ENCODE measurements around the gene RABGAP1L.

RABGAP1L gene

GRCh38 chr1:174825127-174825526 is 665.8 kb downstream of the RABGAP1L start:
- Histone ChIP-seq H3K27me3 (ENCODE audit: insufficient read depth, insufficient read length) (no peaks in the 10 kb centered on the region), H3K36me3 (ENCODE audit: insufficient read depth, insufficient read length, low read length) (no peaks in the 10 kb centered on the region), H3K9me3 (ENCODE audit: insufficient read depth, low read length) (no peaks in the 10 kb centered on the region), H3K4me1 (ENCODE audit: insufficient read depth, insufficient read length) (no peaks in the 10 kb centered on the region), H3K4me3 (ENCODE audit: insufficient read length, low read depth) (no peak overlapping the region), H3K9ac (ENCODE audit: insufficient read length, low read depth) (no peak overlapping the region)
- TF ChIP-seq YY1 (IDR thresholded peaks at IDR 0.05; ENCODE audit: insufficient read depth, insufficient read length) = no peak
- no peak for DNase-seq (ENCODE audit: low read depth, low spot score)

GRCh38 chr1:174825806-174826205 is 666.5 kb downstream of the RABGAP1L start:
- H3K4me3 ChIP-seq (ENCODE audit: insufficient read length, low read depth) = no peak overlapping the region
- H3K27me3 ChIP-seq (ENCODE audit: insufficient read depth, insufficient read length) = no peaks in the 10 kb centered on the region
- no peaks in the 10 kb centered on the region for H3K4me1 ChIP-seq (ENCODE audit: insufficient read depth, insufficient read length)
- no peak for DNase-seq (ENCODE audit: low read depth, low spot score)
- no peaks in the 10 kb centered on the region for H3K36me3 ChIP-seq (ENCODE audit: insufficient read depth, insufficient read length, low read length)
- no peaks in the 10 kb centered on the region for H3K9me3 ChIP-seq (ENCODE audit: insufficient read depth, low read length)
- no peak for TF ChIP-seq ZNF274 (IDR thresholded peaks at IDR 0.05; ENCODE audit: low read depth, low read length)
- no peak for TF ChIP-seq YY1 (IDR thresholded peaks at IDR 0.05; ENCODE audit: insufficient read depth, insufficient read length)
- no peak for TF ChIP-seq SUZ12 (IDR thresholded peaks at IDR 0.05; ENCODE audit: extremely low read depth, insufficient read depth, insufficient read length)
- no peak overlapping the region for H3K9ac ChIP-seq (ENCODE audit: insufficient read length, low read depth)

GRCh38 chr1:174828264-174828663 is 668.9 kb downstream of the RABGAP1L start:
- TF ChIP-seq ZNF274 (IDR thresholded peaks at IDR 0.05; ENCODE audit: low read depth, low read length) = no peak
- TF ChIP-seq YY1 (IDR thresholded peaks at IDR 0.05; ENCODE audit: insufficient read depth, insufficient read length) = no peak
- no peak for TF ChIP-seq SUZ12 (IDR thresholded peaks at IDR 0.05; ENCODE audit: extremely low read depth, insufficient read depth, insufficient read length)
- Histone ChIP-seq H3K4me1 (ENCODE audit: insufficient read depth, insufficient read length) (no peaks in the 10 kb centered on the region), H3K27me3 (ENCODE audit: insufficient read depth, insufficient read length) (no peaks in the 10 kb centered on the region), H3K9ac (ENCODE audit: insufficient read length, low read depth) (no peak overlapping the region), H3K36me3 (ENCODE audit: insufficient read depth, insufficient read length, low read length) (no peaks in the 10 kb centered on the region), H3K4me3 (ENCODE audit: insufficient read length, low read depth) (no peak overlapping the region), H3K9me3 (ENCODE audit: insufficient read depth, low read length) (no peaks in the 10 kb centered on the region)
- no peak for DNase-seq (ENCODE audit: low read depth, low spot score)

DNA sequence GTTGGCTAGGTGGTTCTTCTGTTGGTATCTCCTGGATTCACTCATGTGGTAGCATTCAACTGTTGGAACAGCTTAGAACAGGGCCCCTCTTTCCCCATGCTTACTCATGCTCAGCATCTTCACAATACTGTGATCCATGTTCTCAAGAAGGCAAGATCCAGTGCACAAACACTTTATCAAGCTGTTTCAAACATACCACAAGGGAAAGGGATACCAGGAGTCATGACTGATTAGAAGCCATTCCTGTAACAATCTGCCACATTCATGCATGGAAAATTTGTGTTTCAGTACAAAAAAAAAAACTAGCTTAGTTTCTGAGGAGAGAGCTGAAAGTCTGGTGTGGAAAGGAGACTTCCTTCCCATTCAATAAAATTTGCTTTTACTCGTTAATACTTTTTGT is 670.7 kb downstream of the RABGAP1L start:
- Histone ChIP-seq H3K9me3 (ENCODE audit: insufficient read depth, low read length) (no peaks in the 10 kb centered on the region), H3K9ac (ENCODE audit: insufficient read length, low read depth) (no peak overlapping the region), H3K4me1 (ENCODE audit: insufficient read depth, insufficient read length) (no peaks in the 10 kb centered on the region), H3K36me3 (ENCODE audit: insufficient read depth, insufficient read length, low read length) (no peaks in the 10 kb centered on the region), H3K27me3 (ENCODE audit: insufficient read depth, insufficient read length) (no peaks in the 10 kb centered on the region), H3K4me3 (ENCODE audit: insufficient read length, low read depth) (no peak overlapping the region)
- TF ChIP-seq YY1 (IDR thresholded peaks at IDR 0.05; ENCODE audit: insufficient read depth, insufficient read length) (no peak), SUZ12 (IDR thresholded peaks at IDR 0.05; ENCODE audit: extremely low read depth, insufficient read depth, insufficient read length) (no peak), ZNF274 (IDR thresholded peaks at IDR 0.05; ENCODE audit: low read depth, low read length) (no peak)
- DNase-seq (ENCODE audit: low read depth, low spot score) = no peak

- H3K4me3 ChIP-seq (ENCODE audit: insufficient read length, low read depth) = no peak overlapping the region
- TF ChIP-seq ZNF274 (IDR thresholded peaks at IDR 0.05; ENCODE audit: low read depth, low read length) (no peak), YY1 (IDR thresholded peaks at IDR 0.05; ENCODE audit: insufficient read depth, insufficient read length) (no peak), SUZ12 (IDR thresholded peaks at IDR 0.05; ENCODE audit: extremely low read depth, insufficient read depth, insufficient read length) (no peak)
- no peaks in the 10 kb centered on the region for H3K36me3 ChIP-seq (ENCODE audit: insufficient read depth, insufficient read length, low read length)
- no peaks in the 10 kb centered on the region for H3K27me3 ChIP-seq (ENCODE audit: insufficient read depth, insufficient read length)
- DNase-seq (ENCODE audit: low read depth, low spot score) = no peak
- H3K4me1 ChIP-seq (ENCODE audit: insufficient read depth, insufficient read length) = no peaks in the 10 kb centered on the region
- H3K9ac ChIP-seq (ENCODE audit: insufficient read length, low read depth) = no peak overlapping the region
- H3K9me3 ChIP-seq (ENCODE audit: insufficient read depth, low read length) = no peaks in the 10 kb centered on the region
Observed at GRCh38 chr1:174836543-174836942, 677.2 kb downstream of the RABGAP1L start.

GRCh38 chr1:174837386-174837785 is 678.1 kb downstream of the RABGAP1L start:
- no peaks in the 10 kb centered on the region for H3K9me3 ChIP-seq (ENCODE audit: insufficient read depth, low read length)
- no peak for DNase-seq (ENCODE audit: low read depth, low spot score)
- TF ChIP-seq ZNF274 (IDR thresholded peaks at IDR 0.05; ENCODE audit: low read depth, low read length) (no peak), SUZ12 (IDR thresholded peaks at IDR 0.05; ENCODE audit: extremely low read depth, insufficient read depth, insufficient read length) (no peak)
- no peaks in the 10 kb centered on the region for H3K27me3 ChIP-seq (ENCODE audit: insufficient read depth, insufficient read length)
- H3K4me1 ChIP-seq (ENCODE audit: insufficient read depth, insufficient read length) = no peaks in the 10 kb centered on the region
- no peak overlapping the region for H3K9ac ChIP-seq (ENCODE audit: insufficient read length, low read depth)
- no peak overlapping the region for H3K4me3 ChIP-seq (ENCODE audit: insufficient read length, low read depth)
- H3K36me3 ChIP-seq (ENCODE audit: insufficient read depth, insufficient read length, low read length) = no peaks in the 10 kb centered on the region

GRCh38 chr1:174839211-174839610 is 679.9 kb downstream of the RABGAP1L start:
- Histone ChIP-seq H3K27me3 (ENCODE audit: insufficient read depth, insufficient read length) (no peaks in the 10 kb centered on the region), H3K4me3 (ENCODE audit: insufficient read length, low read depth) (no peak overlapping the region), H3K4me1 (ENCODE audit: insufficient read depth, insufficient read length) (no peaks in the 10 kb centered on the region), H3K9me3 (ENCODE audit: insufficient read depth, low read length) (no peaks in the 10 kb centered on the region), H3K36me3 (ENCODE audit: insufficient read depth, insufficient read length, low read length) (no peaks in the 10 kb centered on the region), H3K9ac (ENCODE audit: insufficient read length, low read depth) (no peak overlapping the region)
- no peak for TF ChIP-seq SUZ12 (IDR thresholded peaks at IDR 0.05; ENCODE audit: extremely low read depth, insufficient read depth, insufficient read length)
- TF ChIP-seq ZNF274 (IDR thresholded peaks at IDR 0.05; ENCODE audit: low read depth, low read length) = no peak
- no peak for TF ChIP-seq YY1 (IDR thresholded peaks at IDR 0.05; ENCODE audit: insufficient read depth, insufficient read length)
- no peak for DNase-seq (ENCODE audit: low read depth, low spot score)

DNA sequence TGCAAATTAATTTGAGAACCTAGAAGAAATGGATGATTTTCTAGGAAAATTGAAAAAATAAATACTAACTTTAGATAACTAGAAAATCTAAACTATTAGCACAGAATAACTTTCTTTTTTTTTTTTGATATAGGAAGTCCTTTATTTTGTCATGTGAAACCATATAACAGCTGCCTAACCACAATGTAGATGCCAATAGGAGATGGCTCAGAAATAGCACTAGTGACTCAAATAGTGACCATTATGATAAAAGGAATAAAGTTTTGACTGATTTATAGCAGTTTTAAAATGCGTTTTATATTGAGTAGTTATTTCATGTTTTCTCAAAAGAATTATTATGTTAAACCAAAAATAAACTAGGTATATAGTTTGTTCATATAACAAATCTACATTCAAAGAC is 682.4 kb downstream of the RABGAP1L start:
- Histone ChIP-seq H3K4me3 (ENCODE audit: insufficient read length, low read depth) (no peak overlapping the region), H3K36me3 (ENCODE audit: insufficient read depth, insufficient read length, low read length) (no peaks in the 10 kb centered on the region), H3K27me3 (ENCODE audit: insufficient read depth, insufficient read length) (no peaks in the 10 kb centered on the region), H3K9ac (ENCODE audit: insufficient read length, low read depth) (no peak overlapping the region), H3K9me3 (ENCODE audit: insufficient read depth, low read length) (no peaks in the 10 kb centered on the region), H3K4me1 (ENCODE audit: insufficient read depth, insufficient read length) (no peaks in the 10 kb centered on the region)
- no peak for DNase-seq (ENCODE audit: low read depth, low spot score)
- TF ChIP-seq YY1 (IDR thresholded peaks at IDR 0.05; ENCODE audit: insufficient read depth, insufficient read length) = no peak
- TF ChIP-seq SUZ12 (IDR thresholded peaks at IDR 0.05; ENCODE audit: extremely low read depth, insufficient read depth, insufficient read length) = no peak
- no peak for TF ChIP-seq ZNF274 (IDR thresholded peaks at IDR 0.05; ENCODE audit: low read depth, low read length)

Data from NT2/D1 (cell line).